GM12872 (cell line): ENCODE results near the gene SYNJ2.

Experiments used
- CTCF ChIP-seq: IDR thresholded peaks from 3 replicates; pipeline ENCODE4 v1.5.1; 2011; ENCODE audit warnings: low read depth, mild to moderate bottlenecking, low read length, moderate library complexity; ENCODE audit not compliant: insufficient read depth

The SYNJ2 gene

GRCh38 chr6:158041788-158042187 lies 60.1 kb downstream of the SYNJ2 start:
- no peak for TF ChIP-seq CTCF

- TF ChIP-seq CTCF: no peak
Observed at GRCh38 chr6:158042245-158042798, 60.7 kb downstream of the SYNJ2 start.

- TF ChIP-seq CTCF: no peak
Observed at GRCh38 chr6:158043008-158043407, 61.3 kb downstream of the SYNJ2 start.

GRCh38 chr6:158043586-158044524 lies 62.2 kb downstream of the SYNJ2 start:
- TF ChIP-seq CTCF: no peak

- TF ChIP-seq CTCF: no peak
Observed at GRCh38 chr6:158044525-158044888, 62.8 kb downstream of the SYNJ2 start.

GRCh38 chr6:158046201-158047126 lies 64.8 kb downstream of the SYNJ2 start:
- no peak for TF ChIP-seq CTCF

GRCh38 chr6:158047127-158047518 lies 65.5 kb downstream of the SYNJ2 start:
- no peak for TF ChIP-seq CTCF
